ENCODE measurements around the gene KCNIP1.

GRCh38 chr5:170589643-170590042 lies 85.8 kb downstream of the KCNIP1 start:
- TF ChIP-seq CTCF (conservative IDR thresholded peaks at IDR 0.05; ENCODE audit: low read length) (no peak), EZH2phosphoT487 (IDR thresholded peaks at IDR 0.05; ENCODE audit: borderline replicate concordance) (no peak)

Data from Loucy (cell line).